ENCODE measurements around the gene YTHDC1.

DNA sequence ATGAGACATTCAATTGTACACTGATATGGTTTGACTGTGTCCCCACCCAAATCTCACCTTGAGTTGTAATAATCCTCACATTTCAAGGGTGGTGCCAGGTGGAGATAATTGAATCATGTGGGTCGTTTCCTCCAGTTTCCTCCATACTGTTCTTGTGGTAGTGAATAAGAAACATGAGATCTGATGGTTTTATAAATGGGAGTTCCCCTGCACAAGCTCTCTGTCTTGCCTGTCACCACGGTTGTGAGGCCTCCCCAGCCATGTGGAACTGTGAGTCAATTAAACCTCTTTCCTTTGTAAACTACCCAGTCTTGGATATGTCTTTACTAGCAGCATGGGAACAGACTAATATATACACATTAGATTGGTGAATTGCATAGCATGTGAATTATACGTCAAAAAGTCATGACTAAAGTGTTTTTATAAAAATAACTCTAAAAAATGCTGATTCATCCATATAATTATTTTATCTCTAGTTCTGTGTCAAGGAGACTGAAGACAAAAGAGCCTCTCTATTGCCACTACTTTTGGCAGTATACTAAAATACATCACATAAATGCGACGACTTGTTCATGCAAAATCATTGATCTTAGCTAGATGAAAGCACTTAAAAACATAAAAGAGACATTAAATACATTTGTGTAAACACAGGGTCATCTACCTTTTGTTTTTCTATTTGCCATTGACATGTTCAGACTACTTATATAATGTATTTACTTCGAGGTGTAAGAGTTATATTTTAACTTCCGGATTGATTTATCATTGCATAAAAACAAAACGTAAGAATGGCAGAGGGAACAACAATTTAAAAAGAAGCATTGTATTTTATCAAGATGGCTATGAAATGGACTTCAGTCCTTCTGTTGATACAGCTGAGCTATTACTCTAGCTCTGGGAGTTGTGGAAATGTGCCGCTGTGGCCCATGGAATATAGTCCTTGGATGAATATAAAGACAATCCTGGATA is 50.1 kb downstream of the YTHDC1 start:
- TF ChIP-seq, protein P1, sequence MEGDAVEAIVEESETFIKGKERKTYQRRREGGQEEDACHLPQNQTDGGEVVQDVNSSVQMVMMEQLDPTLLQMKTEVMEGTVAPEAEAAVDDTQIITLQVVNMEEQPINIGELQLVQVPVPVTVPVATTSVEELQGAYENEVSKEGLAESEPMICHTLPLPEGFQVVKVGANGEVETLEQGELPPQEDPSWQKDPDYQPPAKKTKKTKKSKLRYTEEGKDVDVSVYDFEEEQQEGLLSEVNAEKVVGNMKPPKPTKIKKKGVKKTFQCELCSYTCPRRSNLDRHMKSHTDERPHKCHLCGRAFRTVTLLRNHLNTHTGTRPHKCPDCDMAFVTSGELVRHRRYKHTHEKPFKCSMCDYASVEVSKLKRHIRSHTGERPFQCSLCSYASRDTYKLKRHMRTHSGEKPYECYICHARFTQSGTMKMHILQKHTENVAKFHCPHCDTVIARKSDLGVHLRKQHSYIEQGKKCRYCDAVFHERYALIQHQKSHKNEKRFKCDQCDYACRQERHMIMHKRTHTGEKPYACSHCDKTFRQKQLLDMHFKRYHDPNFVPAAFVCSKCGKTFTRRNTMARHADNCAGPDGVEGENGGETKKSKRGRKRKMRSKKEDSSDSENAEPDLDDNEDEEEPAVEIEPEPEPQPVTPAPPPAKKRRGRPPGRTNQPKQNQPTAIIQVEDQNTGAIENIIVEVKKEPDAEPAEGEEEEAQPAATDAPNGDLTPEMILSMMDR (IDR thresholded peaks at IDR 0.05), result no peak
- TF ChIP-seq POLR2AphosphoS5 (IDR thresholded peaks at IDR 0.05; ENCODE audit: low read depth, low read length) (no peak), TCF7L2 (IDR thresholded peaks at IDR 0.05; ENCODE audit: low read depth, low read length) (no peak), SIN3A (IDR thresholded peaks at IDR 0.05; ENCODE audit: borderline replicate concordance, insufficient read depth, low read depth, low read length) (no peak)
- TF ChIP-seq, protein P2, sequence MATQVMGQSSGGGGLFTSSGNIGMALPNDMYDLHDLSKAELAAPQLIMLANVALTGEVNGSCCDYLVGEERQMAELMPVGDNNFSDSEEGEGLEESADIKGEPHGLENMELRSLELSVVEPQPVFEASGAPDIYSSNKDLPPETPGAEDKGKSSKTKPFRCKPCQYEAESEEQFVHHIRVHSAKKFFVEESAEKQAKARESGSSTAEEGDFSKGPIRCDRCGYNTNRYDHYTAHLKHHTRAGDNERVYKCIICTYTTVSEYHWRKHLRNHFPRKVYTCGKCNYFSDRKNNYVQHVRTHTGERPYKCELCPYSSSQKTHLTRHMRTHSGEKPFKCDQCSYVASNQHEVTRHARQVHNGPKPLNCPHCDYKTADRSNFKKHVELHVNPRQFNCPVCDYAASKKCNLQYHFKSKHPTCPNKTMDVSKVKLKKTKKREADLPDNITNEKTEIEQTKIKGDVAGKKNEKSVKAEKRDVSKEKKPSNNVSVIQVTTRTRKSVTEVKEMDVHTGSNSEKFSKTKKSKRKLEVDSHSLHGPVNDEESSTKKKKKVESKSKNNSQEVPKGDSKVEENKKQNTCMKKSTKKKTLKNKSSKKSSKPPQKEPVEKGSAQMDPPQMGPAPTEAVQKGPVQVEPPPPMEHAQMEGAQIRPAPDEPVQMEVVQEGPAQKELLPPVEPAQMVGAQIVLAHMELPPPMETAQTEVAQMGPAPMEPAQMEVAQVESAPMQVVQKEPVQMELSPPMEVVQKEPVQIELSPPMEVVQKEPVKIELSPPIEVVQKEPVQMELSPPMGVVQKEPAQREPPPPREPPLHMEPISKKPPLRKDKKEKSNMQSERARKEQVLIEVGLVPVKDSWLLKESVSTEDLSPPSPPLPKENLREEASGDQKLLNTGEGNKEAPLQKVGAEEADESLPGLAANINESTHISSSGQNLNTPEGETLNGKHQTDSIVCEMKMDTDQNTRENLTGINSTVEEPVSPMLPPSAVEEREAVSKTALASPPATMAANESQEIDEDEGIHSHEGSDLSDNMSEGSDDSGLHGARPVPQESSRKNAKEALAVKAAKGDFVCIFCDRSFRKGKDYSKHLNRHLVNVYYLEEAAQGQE (IDR thresholded peaks at IDR 0.05; ENCODE audit: insufficient read depth in 1 of 2, low read depth in 2 of 2, low read length in 1 of 2), result no peak

Data from Panc1 (cell line).